Amygdala (tissue), 56 donors: ENCODE data around the gene HMX1.
A peak's percentile ranks its signal among the peaks of the same experiment; 100 is the strongest.

ENCODE experiments used
- DNase-seq, 56 donors: peaks; one replicate each; lab custom pipeline; 2025; lab: John Stamatoyannopoulos, UW

HMX1 gene

GRCh38 chr4:8860096-8860891, 11.3 kb downstream of the HMX1 start:
- no peak for DNase-seq

GRCh38 chr4:8859550-8860095, 12.0 kb downstream of the HMX1 start:
- no peak for DNase-seq

- DNase-seq = no peak
Observed at GRCh38 chr4:8858701-8859210, 12.9 kb downstream of the HMX1 start.

GRCh38 chr4:8857766-8858700, 13.6 kb downstream of the HMX1 start:
- DNase-seq = no peak

- no peak for DNase-seq
Observed at GRCh38 chr4:8856835-8857621, 14.6 kb downstream of the HMX1 start.

GRCh38 chr4:8855818-8856245, 15.8 kb downstream of the HMX1 start:
- DNase-seq = no peak

GRCh38 chr4:8854931-8855330, 16.7 kb downstream of the HMX1 start:
- peak in 2 of 56 donors; percentile 7 to 9 for DNase-seq

GRCh38 chr4:8854016-8854415, 17.6 kb downstream of the HMX1 start:
- DNase-seq = no peak

- DNase-seq = no peak
Observed at GRCh38 chr4:8853249-8853648, 18.4 kb downstream of the HMX1 start.

GRCh38 chr4:8852118-8852704, 19.4 kb downstream of the HMX1 start:
- no peak for DNase-seq

GRCh38 chr4:8851321-8852117, 20.1 kb downstream of the HMX1 start:
- DNase-seq = no peak

- no peak for DNase-seq
Observed at GRCh38 chr4:8850830-8851188, 20.8 kb downstream of the HMX1 start.

- no peak for DNase-seq
Observed at GRCh38 chr4:8850074-8850829, 21.4 kb downstream of the HMX1 start.

- DNase-seq = no peak
Observed at GRCh38 chr4:8849266-8850073, 22.2 kb downstream of the HMX1 start.

GRCh38 chr4:8848507-8849265, 23.0 kb downstream of the HMX1 start:
- DNase-seq = no peak

- no peak for DNase-seq
Observed at GRCh38 chr4:8847764-8848163, 23.9 kb downstream of the HMX1 start.

GRCh38 chr4:8847331-8847730, 24.3 kb downstream of the HMX1 start:
- no peak for DNase-seq
